HG02943 (cell line): ENCODE data around the gene TRMT1.

ENCODE experiments used
- ATAC-seq: cut with Tn5 transposase; IDR thresholded peaks from one replicate; pipeline ENCODE4 v1.9.1; 2021; ENCODE audit warnings: mild to moderate bottlenecking, low read depth, moderate library complexity; ENCODE audit not compliant: unreplicated experiment

The TRMT1 gene

GRCh38 chr19:13127811-13128575 lies 11.5 kb upstream of the TRMT1 start:
- no peak for ATAC-seq

DNA sequence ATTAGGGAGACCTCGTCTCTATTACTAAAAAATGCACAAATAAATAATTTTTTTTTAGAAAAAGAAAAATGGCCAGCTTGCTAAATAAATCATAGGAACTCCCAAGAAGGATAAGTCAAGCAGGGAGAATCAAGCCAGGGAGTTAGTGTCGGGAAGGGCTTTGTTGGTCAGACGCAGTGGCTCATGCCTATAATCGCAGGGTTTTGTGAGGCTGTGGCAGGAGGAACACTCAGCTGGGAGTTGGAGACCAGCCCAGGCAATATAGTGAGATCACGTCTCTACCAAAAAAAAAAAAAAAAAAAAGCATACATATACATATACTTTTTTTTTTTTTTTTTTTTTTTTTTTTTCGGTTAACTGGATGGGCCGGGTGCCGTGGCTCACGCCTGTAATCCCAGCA lies 10.5 kb upstream of the TRMT1 start:
- ATAC-seq, result no peak

- ATAC-seq, result no peak
These were observed 6.7 kb upstream of the TRMT1 start for GRCh38 chr19:13122980-13123957.

DNA sequence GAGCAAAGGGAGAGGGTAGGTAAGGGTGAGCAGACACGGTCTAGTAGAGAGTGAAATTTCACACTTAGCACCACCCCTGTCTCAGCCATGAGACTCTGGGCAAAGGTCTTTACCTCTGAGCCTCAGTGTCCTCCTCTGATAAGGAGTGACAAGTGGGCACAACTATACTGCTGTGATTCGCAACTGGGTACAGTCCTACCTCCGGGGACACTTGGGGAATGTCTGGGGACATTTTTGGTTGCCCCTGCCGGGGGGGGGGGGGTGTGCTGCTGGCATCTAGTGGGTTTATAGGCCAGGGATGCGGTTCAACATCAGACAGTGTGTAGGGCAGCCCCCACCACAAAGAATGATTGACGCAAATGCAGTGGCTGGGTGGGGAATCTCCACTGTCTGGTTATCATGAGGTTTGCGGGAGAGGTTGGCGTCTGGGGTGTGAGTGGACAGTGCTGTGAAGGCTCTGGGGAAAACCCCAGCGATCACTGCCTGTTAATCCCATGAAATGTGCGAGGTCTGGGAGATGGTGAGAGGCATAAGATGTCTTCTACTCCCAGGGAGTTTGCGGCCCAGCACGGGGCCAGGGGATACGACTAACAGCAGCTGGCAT lies 5.8 kb upstream of the TRMT1 start:
- ATAC-seq, result no peak

- no peak for ATAC-seq
These were observed 5.2 kb upstream of the TRMT1 start for GRCh38 chr19:13121551-13122274.

DNA sequence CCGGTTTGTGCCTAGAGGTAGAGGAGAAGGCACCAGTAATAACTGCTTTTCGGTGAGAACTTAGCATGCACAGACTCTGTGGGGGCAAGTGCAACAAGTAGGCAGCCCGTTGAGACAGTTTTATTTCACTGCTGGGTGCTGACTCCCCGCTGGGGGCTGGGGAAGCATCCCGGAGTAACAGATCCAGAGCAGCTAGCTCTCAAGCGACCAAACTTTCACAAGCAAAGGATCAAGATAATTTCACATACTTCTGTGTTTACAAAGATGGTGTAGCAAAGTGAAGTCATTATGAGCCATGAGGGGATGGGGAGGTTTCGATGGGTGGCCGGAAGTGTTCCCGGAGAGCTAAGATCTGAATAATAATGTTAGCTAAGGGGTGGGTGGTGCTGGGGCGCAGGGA lies 4.3 kb upstream of the TRMT1 start:
- ATAC-seq, result no peak

DNA sequence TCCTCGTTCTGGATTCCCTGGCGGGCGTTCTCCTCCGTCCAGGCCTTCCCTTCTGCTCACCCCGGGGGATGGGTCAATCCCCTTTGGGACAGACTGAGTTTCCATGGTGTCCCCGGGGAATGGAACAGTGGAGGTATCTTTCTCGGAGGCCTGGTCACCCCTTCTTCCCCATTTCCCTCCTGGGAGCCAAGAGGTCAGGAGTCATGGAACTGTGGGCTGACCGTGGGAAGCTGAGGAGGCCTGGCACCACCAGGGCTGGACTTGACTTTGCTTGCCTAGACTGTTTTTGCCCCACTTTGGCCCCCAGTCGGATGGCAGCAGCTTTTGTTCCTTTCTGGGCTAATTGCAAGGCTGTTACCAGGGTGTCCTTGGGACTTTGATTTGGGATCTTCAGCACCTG lies 3.5 kb upstream of the TRMT1 start:
- ATAC-seq, result no peak

DNA sequence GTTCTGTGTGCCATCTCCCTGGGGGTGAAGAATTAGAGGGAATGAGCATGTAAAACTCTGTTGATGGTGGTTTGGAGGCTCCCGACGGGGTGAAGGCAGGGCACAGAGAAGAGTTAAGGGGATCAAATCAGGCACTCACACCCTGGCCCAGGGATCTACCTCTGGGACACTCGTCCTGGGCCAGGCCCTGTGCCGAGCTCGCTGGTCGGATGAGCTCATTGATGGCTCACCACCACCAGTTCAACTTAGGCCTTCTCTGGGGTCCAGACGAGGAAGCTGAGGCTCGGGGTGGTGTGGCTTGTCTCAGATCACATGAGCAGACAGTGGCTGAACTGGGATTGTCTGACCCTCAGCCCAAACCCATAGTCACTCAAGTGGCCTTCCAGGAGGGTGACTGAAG lies 3.1 kb upstream of the TRMT1 start:
- ATAC-seq, result no peak

DNA sequence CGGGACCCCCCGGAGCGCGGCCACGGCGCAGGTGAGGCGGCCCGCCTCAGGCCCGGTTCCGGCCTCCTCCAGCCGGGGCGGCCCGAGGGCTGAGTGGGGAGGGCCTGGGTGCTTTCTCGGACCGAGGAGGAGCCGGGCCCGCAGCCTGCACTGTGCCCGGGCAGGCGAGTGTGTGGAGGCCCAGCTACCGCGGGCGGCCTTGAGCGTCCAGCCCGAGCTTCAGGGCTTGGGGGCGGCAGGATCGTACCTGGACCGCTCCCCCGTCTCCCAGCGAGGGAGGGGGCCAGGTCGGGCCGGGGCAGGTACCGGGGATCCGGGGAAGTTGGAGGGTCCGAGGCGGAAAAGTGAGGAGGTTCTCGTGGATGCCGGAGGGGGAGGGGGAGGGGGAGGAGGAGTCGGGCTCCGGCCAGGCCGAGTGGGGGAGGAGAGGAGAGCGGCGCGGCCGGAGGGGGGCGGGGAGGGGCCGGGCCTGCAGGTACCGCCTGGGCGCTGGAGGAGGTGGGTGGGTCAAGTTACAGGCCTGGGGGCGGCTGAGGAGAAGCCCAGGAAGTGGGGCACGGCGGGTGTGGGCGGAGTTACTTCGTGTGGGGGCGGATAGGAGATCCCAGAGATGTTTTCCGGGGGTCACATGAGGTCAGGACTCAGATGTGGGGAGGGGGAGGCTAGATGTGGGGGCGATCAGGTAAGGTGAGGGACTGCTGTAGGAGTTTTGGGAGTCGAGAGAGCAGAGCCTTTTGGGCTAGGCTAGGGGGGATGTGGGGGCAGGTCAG lies 2.1 kb upstream of the TRMT1 start:
- ATAC-seq, result no peak

DNA sequence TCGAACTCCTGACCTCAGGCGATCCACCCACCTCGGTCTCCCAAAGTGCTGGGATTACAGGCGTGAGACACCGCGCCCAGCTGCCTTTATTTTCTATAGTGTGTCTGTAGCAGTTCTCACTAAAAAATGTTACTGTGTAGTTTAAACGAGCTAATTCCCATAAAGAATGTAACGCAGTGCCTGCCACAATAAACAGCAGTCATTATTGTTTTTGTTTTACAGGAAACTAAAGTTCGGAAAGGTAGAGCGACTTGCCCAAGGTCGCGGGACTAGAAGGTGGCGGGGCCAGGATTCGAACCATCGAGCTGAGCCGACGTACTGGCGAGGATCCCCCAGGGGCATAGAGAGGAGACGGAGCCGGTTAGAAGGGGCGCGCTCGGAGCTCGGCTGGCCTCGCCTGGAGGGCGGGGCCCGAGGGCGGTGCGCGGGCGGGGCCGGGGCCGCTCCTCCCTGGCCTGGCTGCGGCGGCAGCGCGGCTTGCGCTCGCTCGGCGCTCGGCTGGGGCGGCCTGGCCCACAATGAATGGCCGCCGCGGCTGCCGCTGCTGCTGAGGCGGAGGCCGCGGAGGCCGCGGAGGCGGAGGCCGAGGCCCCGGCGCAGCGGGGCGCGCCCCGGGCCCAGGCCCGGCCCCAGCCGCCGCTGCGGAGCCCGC lies 1.4 kb upstream of the TRMT1 start, which contains the start of gene NACC1:
TSS of gene NACC1 (plus strand) at position 493 of the 652 bp plus-strand sequence. CDS start 16,944 bp downstream, outside the sequence.
- ATAC-seq, result no peak

DNA sequence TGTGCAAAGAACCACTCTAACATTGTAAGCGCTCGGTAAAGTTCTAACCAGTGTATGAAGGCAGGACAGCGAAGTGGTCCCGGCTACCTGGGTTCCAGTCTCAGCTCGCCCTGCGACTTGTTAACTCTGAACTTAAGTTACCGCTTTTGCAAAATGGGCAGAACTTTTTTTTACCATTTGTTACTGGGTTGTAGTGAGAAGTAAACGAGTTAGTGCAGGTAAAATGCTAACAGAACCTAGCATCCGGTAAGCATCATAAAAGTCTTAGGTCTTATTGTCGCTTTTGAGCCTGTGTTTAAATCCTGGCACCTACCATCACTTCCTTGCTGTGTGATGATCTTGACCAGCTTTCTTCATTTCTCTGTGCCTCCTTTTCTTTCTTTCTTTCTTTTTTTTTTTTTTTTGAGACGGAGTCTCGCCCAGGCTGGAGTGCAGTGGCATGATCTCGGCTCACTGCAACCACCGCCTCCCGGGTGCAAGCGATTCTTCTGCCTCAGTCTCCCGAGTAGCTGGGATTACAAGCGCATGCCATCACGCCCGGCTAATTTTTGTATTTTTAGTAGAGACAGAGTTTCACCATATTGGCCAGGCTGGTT lies 734 bp upstream of the TRMT1 start:
- ATAC-seq, result no peak

DNA sequence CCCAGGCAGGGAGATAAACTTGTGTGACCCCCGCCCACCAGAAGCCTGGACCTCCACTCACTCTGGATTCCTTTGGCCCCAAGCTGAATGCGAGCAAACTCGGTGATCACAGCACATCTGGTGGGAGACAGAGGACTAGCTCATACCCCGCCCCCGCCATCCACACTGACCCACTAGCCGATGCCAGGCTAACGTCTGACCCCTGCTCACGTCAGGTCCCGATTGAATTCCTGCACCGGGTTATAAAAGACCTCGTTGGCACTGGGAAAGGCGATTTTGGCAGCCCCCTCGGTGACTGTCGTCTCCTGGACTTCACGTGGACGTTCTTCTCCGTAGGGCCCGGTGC lies 631 bp downstream of the TRMT1 start:
- ATAC-seq, result no peak

- no peak for ATAC-seq
These were observed 4.0 kb downstream of the TRMT1 start for GRCh38 chr19:13112555-13112954.

DNA sequence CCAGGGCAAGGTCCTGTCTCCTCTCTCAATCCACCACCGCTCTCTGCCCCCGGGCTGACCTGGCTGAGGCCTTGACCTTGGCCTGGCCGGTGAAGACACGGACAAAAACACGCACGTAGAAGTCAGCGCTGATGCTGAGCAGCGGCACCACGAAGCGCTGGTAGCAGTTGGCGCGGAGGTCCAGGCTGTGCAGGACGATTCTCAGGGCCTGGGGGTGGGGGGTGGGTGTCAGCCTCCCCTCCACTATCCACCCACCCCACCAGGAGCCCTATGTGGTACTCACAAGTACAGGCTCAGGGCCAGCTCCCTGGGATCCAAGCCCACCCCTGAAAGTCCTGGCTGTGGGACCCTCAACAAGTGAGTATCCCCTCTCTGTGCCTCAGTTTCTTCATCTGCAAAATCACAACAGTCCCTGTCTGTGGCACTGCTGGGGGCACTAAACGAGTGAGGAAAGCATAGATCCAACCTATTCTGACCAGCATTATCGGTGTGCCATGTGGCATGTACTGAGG lies 6.4 kb downstream of the TRMT1 start:
- ATAC-seq, result no peak

- ATAC-seq, result no peak
These were observed 7.0 kb downstream of the TRMT1 start for GRCh38 chr19:13109361-13110098.

- ATAC-seq, result no peak
These were observed 11.5 kb downstream of the TRMT1 start for GRCh38 chr19:13104848-13105711.

DNA sequence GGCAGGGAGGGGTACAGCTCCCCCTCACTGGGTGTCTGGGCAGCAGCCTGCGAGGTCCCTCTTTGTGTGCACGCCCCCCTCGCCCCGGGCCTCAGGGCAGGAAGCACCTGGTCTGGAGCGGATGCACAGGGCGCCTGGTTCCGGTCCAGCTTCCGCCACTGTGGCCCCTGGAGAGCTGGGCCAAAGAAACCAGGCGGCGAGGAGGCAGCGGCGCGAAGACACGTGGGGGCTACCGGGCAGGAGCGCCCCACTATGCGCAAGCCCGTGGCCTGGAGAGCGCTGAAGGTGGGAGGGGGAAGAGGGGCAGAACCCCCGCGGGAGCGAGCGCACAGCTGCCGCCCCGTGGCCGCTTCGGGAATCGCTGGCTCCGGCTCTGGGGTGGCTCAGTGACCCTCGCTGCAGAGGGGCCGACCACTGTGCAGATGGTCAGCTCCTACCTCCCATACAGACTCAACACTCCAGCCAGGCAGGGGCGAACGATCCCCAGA lies 12.1 kb downstream of the TRMT1 start:
- ATAC-seq, result no peak
